ENCODE measurements around the gene AGT.

- no peak for TF ChIP-seq SUZ12 (IDR thresholded peaks at IDR 0.05)
- no peak for TF ChIP-seq FOXA1 (IDR thresholded peaks at IDR 0.05)
- TF ChIP-seq FOXM1 (IDR thresholded peaks at IDR 0.05; ENCODE audit: borderline replicate concordance), result no peak
These were observed 39.3 kb upstream of the AGT start for GRCh38 chr1:230753191-230753585.

Data from HEK293T (cell line).